GM18868 (cell line): ENCODE data around the gene HLA-B.
"Not testable (repeated sequence)": the region's sequence is repeated elsewhere in the genome, so short reads cannot be mapped to it uniquely, and the experiment has no call there.

Experiments
- ATAC-seq: cut with Tn5 transposase; IDR thresholded peaks from one replicate; pipeline ENCODE4 v1.9.1; 2021; ENCODE audit warnings: mild to moderate bottlenecking, moderate library complexity; ENCODE audit not compliant: unreplicated experiment

The HLA-B gene

GRCh38 chr6:31385041-31385440 lies 28.1 kb upstream of the HLA-B start:
- no peak for ATAC-seq

DNA sequence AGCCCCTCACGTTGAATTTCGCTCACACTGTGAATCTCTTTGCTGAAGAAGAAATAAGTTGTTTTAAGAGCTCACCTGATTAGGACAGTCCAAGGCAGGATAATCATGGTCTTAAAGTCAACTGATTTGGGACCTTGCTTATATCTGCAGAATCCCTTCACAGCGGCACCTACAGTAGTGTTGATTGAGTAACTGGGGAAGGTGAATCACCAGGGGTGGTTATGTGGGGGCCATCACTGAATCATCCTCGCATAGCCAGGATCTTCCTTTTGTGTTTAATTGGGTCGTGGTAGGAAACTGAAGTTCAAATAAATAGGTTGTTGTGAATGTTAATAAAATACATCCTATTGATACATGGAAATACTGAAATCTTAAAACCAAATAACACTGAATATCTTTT lies 26.2 kb upstream of the HLA-B start:
- no peak for ATAC-seq

- ATAC-seq: no peak
Measured at GRCh38 chr6:31381666-31382065, 24.7 kb upstream of the HLA-B start.

DNA sequence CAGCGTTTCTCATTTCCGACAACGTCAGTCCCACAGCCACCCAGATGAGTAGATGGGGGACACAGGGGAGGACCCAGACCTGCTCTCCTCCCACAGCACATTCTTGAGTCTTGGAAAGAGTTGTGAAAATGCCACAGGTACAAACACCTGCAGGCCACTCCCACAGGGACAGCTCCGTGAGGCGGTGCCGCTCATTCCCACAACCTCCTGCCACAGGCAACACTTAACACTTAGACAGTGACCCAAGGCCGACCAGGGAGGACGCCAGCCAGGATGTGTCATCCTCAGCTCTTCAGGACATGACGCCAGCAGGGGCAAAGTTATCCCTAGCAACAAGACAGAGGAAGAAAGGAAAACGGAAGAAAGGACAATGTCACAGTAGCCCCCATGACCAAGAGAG lies 22.9 kb upstream of the HLA-B start:
- no peak for ATAC-seq

DNA sequence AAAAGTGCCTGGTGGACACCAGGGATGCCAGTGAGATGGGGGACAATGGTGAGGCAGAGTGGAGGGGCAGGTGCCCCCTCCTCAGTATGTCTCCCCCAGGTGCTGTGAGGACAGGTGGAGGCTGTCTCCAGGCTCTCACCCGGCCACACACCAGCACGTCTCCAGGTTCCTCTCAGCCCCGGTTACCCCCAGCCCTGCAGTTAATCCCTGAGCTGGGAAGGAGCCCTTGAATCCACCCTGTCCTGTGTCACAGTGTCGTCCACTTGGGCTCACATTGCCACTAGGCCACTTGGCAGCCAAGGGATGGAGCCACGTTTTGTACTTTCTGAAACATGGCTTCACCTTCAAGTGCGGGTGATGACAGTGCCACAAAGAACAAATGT lies 21.7 kb upstream of the HLA-B start:
- ATAC-seq: no peak

GRCh38 chr6:31378062-31378720 lies 21.2 kb upstream of the HLA-B start:
- ATAC-seq: no peak

- no peak for ATAC-seq
Measured at GRCh38 chr6:31377029-31377428, 20.1 kb upstream of the HLA-B start.

- ATAC-seq: no peak
Measured at GRCh38 chr6:31375699-31376098, 18.7 kb upstream of the HLA-B start.

- ATAC-seq: not testable (repeated sequence)
Measured at GRCh38 chr6:31374118-31374517, 17.1 kb upstream of the HLA-B start.

- ATAC-seq: no peak
Measured at GRCh38 chr6:31368461-31368860, 11.5 kb upstream of the HLA-B start.

- peak; percentile 66 for ATAC-seq
Measured at GRCh38 chr6:31366693-31367470, 9.9 kb upstream of the HLA-B start.

DNA sequence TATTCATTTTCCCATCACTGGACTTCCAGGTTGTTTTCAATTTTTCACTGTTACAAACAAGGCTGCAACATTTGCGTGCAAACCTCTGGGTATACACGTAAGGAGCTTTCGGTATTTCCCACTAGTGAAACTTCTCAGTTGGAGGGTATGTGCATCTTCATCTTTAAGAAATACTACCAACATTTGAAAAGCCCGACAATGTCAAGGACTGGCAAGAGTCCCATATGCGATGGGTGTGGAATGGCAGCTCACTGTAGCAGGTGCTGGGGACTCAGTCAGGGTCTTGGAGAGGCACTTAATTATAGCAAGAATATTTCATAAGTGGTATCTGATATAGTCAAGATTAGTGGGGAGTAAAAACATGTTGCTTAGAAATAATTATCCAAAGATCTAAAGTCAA lies 8.9 kb upstream of the HLA-B start:
- no peak for ATAC-seq

DNA sequence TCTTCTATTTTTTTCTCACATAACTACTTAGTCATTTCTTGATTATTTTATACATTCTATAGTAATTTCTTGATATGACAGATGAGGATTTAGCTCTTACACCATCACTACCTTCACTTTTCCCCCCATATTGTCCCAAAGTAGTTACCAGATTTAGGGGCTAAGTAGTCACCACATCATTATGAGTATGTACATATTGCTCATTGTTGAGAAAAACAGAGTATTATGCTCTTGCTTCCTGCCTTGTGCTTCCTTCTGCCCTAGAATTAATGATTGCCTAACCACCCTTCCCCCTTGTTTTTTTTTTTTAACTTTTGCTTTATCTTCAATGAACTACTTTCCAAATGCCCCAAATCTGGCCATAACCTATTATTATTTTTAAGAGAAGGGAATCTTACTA lies 6.8 kb upstream of the HLA-B start:
- no peak for ATAC-seq

- ATAC-seq: no peak
Measured at GRCh38 chr6:31362751-31363150, 5.8 kb upstream of the HLA-B start.

DNA sequence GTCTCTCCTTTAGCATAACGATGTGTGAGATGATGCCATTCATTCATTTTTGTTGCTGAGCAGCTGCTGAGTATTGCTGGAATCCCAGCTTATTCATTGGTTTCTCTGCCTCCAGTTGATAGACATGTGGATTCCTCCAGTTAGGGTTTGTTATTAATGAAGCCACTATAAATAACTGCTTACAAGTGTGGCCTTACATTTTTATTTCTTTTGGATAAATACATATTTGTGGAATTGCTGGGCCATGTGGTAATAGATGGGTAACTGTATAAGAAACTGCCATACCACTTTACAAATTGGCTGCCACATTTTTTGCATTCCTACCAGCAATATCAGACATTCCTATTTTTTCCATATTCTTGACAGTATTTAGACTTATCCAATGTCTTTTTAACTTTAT lies 2.6 kb upstream of the HLA-B start:
- no peak for ATAC-seq

- no peak for ATAC-seq
Measured at GRCh38 chr6:31358302-31358701, 1.3 kb upstream of the HLA-B start.

DNA sequence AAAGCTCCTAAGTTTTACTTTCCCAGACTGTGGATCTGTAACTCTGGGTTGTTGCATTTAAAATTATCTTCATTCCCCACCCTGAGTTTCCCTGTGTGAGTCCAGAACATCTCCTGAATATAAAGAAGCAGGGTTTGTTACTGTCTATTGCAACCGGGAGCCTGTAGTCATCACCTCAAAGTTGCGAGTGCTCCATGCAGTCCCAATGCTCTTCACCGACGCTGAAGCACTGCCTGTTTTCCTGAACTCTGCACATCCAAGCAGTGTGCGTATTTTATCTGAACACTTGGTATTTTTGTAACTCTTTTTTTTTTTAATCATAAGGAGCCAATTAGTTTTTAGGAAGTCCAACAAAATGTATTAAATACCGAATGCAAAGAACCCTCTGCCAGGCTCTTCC lies 907 bp upstream of the HLA-B start:
- ATAC-seq: no peak

GRCh38 chr6:31356216-31356945 lies 598 bp downstream of the HLA-B start:
- peak; percentile 7 for ATAC-seq

- ATAC-seq: no peak
Measured at GRCh38 chr6:31355583-31355948, 1.4 kb downstream of the HLA-B start.

DNA sequence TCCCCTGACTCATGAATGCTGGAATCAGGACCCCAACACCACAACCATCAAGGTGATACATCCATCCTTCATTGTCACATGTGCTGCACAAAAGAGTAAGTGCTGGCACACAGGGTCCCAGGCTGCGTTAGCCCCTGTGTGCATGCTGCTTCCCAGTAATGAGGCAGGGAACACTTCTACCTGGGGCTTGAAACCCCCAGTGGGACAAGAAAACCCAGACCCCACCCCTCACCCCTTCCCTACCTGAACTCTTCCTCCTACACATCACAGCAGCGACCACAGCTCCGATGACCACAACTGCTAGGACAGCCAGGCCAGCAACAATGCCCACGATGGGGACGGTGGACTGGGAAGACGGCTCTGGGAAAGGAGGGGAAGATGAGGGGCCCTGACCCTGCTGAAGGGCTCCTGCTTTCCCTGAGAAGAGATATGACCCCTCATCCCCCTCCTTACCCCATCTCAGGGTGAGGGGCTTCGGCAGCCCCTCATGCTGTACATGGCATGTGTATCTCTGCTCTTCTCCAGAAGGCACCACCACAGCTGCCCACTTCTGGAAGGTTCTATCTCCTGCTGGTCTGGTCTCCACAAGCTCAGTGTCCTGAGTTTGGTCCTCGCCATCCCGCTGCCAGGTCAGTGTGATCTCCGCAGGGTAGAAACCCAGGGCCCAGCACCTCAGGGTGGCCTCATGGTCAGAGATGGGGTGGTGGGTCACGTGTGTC lies 2.0 kb downstream of the HLA-B start:
- ATAC-seq: no peak

GRCh38 chr6:31354158-31354863 lies 2.7 kb downstream of the HLA-B start:
- ATAC-seq: no peak
